Lower leg skin (tissue), 3 donors: ENCODE measurements around the gene CYP19A1.

Experiments used
- POLR2A ChIP-seq, 2 donors: fragments of 450-650 bp; IDR thresholded peaks; one replicate each; pipeline ENCODE4 v1.6.1; 2016 to 2017; ENCODE audit warnings: antibody characterized with exemption in 2 of 2, mild to moderate bottlenecking in 1 of 2, moderate library complexity in 1 of 2
- TF ChIP-seq, protein P1 (sequence below), 3 donors: fragments of 450-650 bp; IDR thresholded peaks; one replicate each; pipeline ENCODE4 v1.5.1; 2016; ENCODE audit warnings: antibody characterized with exemption in 3 of 3, mild to moderate bottlenecking in 3 of 3, moderate library complexity in 2 of 3

DNA sequence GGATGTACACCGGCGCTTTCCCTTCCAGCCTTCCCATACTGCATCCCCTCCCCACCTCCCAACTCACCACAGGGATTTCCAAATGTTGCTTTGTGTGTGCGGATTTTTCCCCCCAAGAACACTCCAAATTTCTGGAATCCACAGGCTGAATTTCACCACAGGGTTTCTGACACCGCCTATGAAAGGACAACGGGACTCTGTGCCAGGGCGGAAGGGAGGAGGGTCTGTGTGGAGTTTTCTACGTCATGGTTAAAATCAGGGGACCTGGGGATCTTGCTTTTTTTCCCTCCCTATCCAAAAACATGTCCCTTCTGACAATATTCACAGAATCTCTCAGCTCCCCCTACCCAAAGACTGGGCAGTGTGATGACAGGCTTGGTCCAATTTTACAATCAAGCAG is 14.6 kb downstream of the CYP19A1 start:
- TF ChIP-seq POLR2A (IDR thresholded peaks at IDR 0.05) = no peak
- TF ChIP-seq, protein P1, sequence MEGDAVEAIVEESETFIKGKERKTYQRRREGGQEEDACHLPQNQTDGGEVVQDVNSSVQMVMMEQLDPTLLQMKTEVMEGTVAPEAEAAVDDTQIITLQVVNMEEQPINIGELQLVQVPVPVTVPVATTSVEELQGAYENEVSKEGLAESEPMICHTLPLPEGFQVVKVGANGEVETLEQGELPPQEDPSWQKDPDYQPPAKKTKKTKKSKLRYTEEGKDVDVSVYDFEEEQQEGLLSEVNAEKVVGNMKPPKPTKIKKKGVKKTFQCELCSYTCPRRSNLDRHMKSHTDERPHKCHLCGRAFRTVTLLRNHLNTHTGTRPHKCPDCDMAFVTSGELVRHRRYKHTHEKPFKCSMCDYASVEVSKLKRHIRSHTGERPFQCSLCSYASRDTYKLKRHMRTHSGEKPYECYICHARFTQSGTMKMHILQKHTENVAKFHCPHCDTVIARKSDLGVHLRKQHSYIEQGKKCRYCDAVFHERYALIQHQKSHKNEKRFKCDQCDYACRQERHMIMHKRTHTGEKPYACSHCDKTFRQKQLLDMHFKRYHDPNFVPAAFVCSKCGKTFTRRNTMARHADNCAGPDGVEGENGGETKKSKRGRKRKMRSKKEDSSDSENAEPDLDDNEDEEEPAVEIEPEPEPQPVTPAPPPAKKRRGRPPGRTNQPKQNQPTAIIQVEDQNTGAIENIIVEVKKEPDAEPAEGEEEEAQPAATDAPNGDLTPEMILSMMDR (IDR thresholded peaks at IDR 0.05) = no peak
